ENCODE measurements around the gene TMC7. TPM values are rescaled to one million over a fixed set of nuclear protein-coding genes. Genes with fewer than 3 reads are reported as not detected.

TMC7 gene
- polyA plus RNA-seq, 1 experiment: 0.40 TPM

GRCh38 chr16:19089410-19089955, 105.7 kb downstream of the TMC7 start:
- ChIA-PET CTCF (interaction anchor here (1.0 kb wide), 2 partner anchors 18 to 69 kb away, joined by 3 to 4 read pairs; no protein-coding TSS in a partner anchor), POLR2A (no interaction called here)
- Histone ChIP-seq H3K27me3 (ENCODE audit: control insufficient read depth, insufficient read depth, low read length) (no peaks in the 10 kb centered on the region), H3K4me3 (ENCODE audit: low read depth, low read length) (no peak overlapping the region), H3K36me3 (ENCODE audit: control insufficient read depth, insufficient read depth, low read length) (no peaks in the 10 kb centered on the region)
- no peak for DNase-seq (ENCODE audit: low read depth)
- TF ChIP-seq, protein P1, sequence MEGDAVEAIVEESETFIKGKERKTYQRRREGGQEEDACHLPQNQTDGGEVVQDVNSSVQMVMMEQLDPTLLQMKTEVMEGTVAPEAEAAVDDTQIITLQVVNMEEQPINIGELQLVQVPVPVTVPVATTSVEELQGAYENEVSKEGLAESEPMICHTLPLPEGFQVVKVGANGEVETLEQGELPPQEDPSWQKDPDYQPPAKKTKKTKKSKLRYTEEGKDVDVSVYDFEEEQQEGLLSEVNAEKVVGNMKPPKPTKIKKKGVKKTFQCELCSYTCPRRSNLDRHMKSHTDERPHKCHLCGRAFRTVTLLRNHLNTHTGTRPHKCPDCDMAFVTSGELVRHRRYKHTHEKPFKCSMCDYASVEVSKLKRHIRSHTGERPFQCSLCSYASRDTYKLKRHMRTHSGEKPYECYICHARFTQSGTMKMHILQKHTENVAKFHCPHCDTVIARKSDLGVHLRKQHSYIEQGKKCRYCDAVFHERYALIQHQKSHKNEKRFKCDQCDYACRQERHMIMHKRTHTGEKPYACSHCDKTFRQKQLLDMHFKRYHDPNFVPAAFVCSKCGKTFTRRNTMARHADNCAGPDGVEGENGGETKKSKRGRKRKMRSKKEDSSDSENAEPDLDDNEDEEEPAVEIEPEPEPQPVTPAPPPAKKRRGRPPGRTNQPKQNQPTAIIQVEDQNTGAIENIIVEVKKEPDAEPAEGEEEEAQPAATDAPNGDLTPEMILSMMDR (IDR thresholded peaks at IDR 0.05; ENCODE audit: insufficient read depth, low read depth, low read length): no peak

DNA sequence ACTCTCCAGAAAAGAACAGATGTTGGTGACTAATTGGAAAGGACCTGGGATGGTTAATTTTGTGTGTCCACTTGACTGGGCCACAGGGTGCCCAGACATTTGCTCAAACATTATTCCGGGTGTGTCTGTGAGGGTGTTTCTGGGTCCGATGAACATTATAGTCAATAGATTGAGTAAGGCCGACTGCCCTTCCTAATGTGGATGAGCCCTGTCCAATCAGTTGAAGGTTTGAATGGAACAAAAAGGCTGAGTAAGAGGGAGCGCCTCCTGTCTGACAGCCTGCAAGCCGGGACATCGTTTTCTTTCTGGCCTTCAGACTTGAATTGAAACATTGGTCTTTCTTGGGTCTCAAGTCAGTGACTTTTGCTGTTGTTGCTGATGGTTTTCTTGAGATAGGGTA, 107.2 kb downstream of the TMC7 start:
- ChIA-PET POLR2A (no interaction called here), CTCF (no interaction called here)
- DNase-seq (ENCODE audit: low read depth): no peak
- Histone ChIP-seq H3K27me3 (ENCODE audit: control insufficient read depth, insufficient read depth, low read length) (no peaks in the 10 kb centered on the region), H3K4me3 (ENCODE audit: low read depth, low read length) (no peak overlapping the region), H3K36me3 (ENCODE audit: control insufficient read depth, insufficient read depth, low read length) (no peaks in the 10 kb centered on the region)
- TF ChIP-seq, protein P1 (IDR thresholded peaks at IDR 0.05; ENCODE audit: insufficient read depth, low read depth, low read length): no peak

- POLR2A ChIA-PET: no interaction called here
These were observed 109.1 kb downstream of the TMC7 start for GRCh38 chr16:19092653-19093410.

DNA sequence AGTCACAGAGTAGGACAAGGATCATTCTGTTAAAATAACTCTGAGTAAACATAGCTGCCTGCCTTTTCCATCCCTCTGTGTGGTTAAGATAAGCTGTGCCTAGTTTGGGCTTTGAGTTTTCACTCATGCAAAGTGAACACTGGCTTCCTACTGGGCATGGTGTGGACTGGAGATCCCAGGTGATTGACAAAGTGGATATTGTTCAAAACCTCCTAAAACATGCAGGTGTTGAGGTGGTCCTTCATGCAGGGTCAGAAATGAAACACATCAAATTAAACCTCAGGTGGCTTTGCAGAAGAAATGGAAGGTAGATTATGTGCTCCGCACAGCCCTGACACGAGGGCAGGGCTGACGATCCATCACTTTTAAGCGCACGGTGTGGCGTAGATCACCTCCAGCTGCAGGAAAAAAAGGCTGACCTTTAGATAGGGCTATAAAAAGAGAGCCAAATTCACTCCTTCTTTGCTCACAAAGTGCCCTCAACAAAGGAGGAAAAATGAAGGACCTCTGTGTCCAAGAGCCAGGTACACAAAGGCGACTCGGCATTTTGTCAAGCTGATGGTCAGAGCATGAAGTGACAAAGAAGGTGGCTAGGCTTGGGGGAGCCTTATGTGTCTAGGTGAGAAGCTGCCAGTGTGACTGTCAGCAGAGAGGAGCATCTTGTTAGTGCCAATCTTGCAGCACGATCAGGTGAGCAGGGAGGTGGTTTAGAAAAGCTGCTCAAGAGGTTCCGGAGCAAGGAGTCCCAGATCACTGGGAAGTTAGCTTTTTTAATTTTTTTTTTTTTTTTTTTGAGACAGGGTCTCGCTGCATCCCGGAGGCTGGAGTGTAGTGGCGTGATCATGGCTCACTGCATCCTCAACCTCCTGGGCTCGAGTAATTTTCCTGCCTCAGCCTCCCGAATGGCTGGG, 110.2 kb downstream of the TMC7 start:
- POLR2A ChIA-PET: no interaction called here
- no peak overlapping the region for H3K4me3 ChIP-seq (ENCODE audit: low read depth, low read length)
- CTCF ChIA-PET: interaction anchor here (0.9 to 1.6 kb wide), 7 partner anchors 9 to 282 kb away, joined by 3 to 6 read pairs (median 3); no protein-coding TSS in a partner anchor
- H3K36me3 ChIP-seq (ENCODE audit: control insufficient read depth, insufficient read depth, low read length): no peaks in the 10 kb centered on the region
- TF ChIP-seq, protein P1 (IDR thresholded peaks at IDR 0.05; ENCODE audit: insufficient read depth, low read depth, low read length): no peak
- DNase-seq (ENCODE audit: low read depth): no peak
- H3K27me3 ChIP-seq (ENCODE audit: control insufficient read depth, insufficient read depth, low read length): no peaks in the 10 kb centered on the region

More at GRCh38 chr16:19092653-19093410, 109.1 kb downstream of the TMC7 start:
- H3K4me3 ChIP-seq (ENCODE audit: low read depth, low read length): no peak overlapping the region
- H3K27me3 ChIP-seq (ENCODE audit: control insufficient read depth, insufficient read depth, low read length): no peaks in the 10 kb centered on the region
- no peaks in the 10 kb centered on the region for H3K36me3 ChIP-seq (ENCODE audit: control insufficient read depth, insufficient read depth, low read length)
- CTCF ChIA-PET: interaction anchor here (0.9 to 1.0 kb wide), 2 partner anchors 9 to 283 kb away, joined by 3 read pairs; no protein-coding TSS in a partner anchor
- TF ChIP-seq, protein P1 (IDR thresholded peaks at IDR 0.05; ENCODE audit: insufficient read depth, low read depth, low read length): no peak
- DNase-seq (ENCODE audit: low read depth): no peak

All from BJ (cell line).